K562 (cell line): ENCODE results near the gene SDR42E2. TPM values are rescaled to one million over a fixed set of nuclear protein-coding genes. Genes with fewer than 3 reads are reported as not detected.
A peak's percentile ranks its signal among the peaks of the same experiment; 100 is the strongest.

Source experiments
- BRF1 ChIP-seq: IDR thresholded peaks from 3 replicates; pipeline ENCODE4 v1.6.1; 2011; ENCODE audit warnings: borderline replicate concordance, mild to moderate bottlenecking; ENCODE audit not compliant: insufficient read length; ENCODE audit errors: extremely low read depth
- ERF ChIP-seq: fragments of 450-650 bp; formaldehyde crosslinking; IDR thresholded peaks from 2 replicates; pipeline ENCODE4 v1.4.0; 2020; ENCODE audit warnings: mild to moderate bottlenecking, mixed read lengths
- KDM1A ChIP-seq, 2 experiments: fragments of 450-650 bp; IDR thresholded peaks; 2 replicates each; pipeline ENCODE4 v1.6.1; 2016; ENCODE audit warnings: mild to moderate bottlenecking in 2 of 2
- MTF1 ChIP-seq: fragments of 250-450 bp; sonication (Bioruptor Pico); IDR thresholded peaks from 2 replicates; pipeline ENCODE4 v1.9.0; 2021; ENCODE audit warnings: moderate library complexity, mild to moderate bottlenecking, inconsistent platforms, borderline replicate concordance
- NBN ChIP-seq: fragments of 450-650 bp; IDR thresholded peaks from 2 replicates; pipeline ENCODE4 v1.6.1; 2016; ENCODE audit warnings: low read depth, mild to moderate bottlenecking
- RBM25 ChIP-seq: fragments of 200-400 bp; formaldehyde crosslinking; IDR thresholded peaks from 2 replicates; pipeline ENCODE4 v1.6.1; 2018; ENCODE audit warnings: low read length, low read depth, moderate library complexity; ENCODE audit not compliant: severe bottlenecking
- SETDB1 ChIP-seq: IDR thresholded peaks from one replicate; pipeline ENCODE4 v1.6.1; 2012; ENCODE audit warnings: low read length, control low read depth, inconsistent platforms
- SMARCC2 ChIP-seq: fragments of 450-650 bp; IDR thresholded peaks from 2 replicates; pipeline ENCODE4 v1.6.1; 2017; ENCODE audit warnings: antibody characterized with exemption, moderate library complexity, mild to moderate bottlenecking, low read depth
- TEAD2 ChIP-seq: fragments of 450-650 bp; IDR thresholded peaks from 2 replicates; pipeline ENCODE4 v1.6.1; 2016; ENCODE audit warnings: missing genetic modification characterization, control low read depth, missing compliant biosample characterization
- ZBTB8A ChIP-seq: fragments of 450-650 bp; IDR thresholded peaks from 2 replicates; pipeline ENCODE4 v1.6.1; 2018; ENCODE audit warnings: mild to moderate bottlenecking, moderate library complexity; ENCODE audit not compliant: partially characterized antibody
- ZNF445 ChIP-seq: fragments of 250-450 bp; sonication (Bioruptor Pico); IDR thresholded peaks from 2 replicates; pipeline ENCODE4 v1.4.0; 2020; ENCODE audit warnings: low read depth, mild to moderate bottlenecking, moderate library complexity
- ZNF551 ChIP-seq: fragments of 250-450 bp; sonication (Bioruptor Pico); IDR thresholded peaks from 2 replicates; pipeline ENCODE4 v1.5.0; 2021; ENCODE audit warnings: mild to moderate bottlenecking, moderate library complexity
- ZNF668 ChIP-seq: fragments of 250-450 bp; sonication (Bioruptor Pico); IDR thresholded peaks from 2 replicates; pipeline ENCODE4 v1.8.0; 2022; ENCODE audit warnings: mild to moderate bottlenecking, inconsistent platforms
- polyA plus RNA-seq, 8 experiments: library from polyadenylated mRNA; depleted of rRNA in 4 of 8; stranded (reverse) in 5 of 8; unstranded in 3 of 8; fragments of >200 nt; fragmentation: Nextera tagmentation in 2 of 8; fragmentation: Illumina TruSeq in 1 of 8; extraction: Ambion mirVana in 2 of 8; extraction: Trizol in 1 of 8; gene quantifications; 2 replicates each; pipeline versions ENCODE4 v1.2.1 to v1.2.3, GENCODE V29; 2011 to 2014; ENCODE audit warnings: inconsistent platforms in 1 of 8, missing spikeins in 1 of 8
- total RNA-seq, 7 experiments: library from RNA; depleted of rRNA in 6 of 7; stranded (reverse); fragments of >200 nt in 6 of 7; fragmentation: Illumina TruSeq in 2 of 7; extraction: Trizol in 2 of 7; gene quantifications; 2 replicates each; pipeline versions ENCODE4 v1.2.1 to v1.2.3, GENCODE V29; 2011 to 2021; ENCODE audit warnings: low replicate concordance in 1 of 7
- TF ChIP-seq, protein P1 (sequence below), 2 experiments: IDR thresholded peaks; 2 replicates each; pipeline ENCODE4 v1.6.1; 2011; ENCODE audit warnings: borderline replicate concordance in 1 of 2, control low read depth in 1 of 2, low read depth in 1 of 2, low read length in 1 of 2, mild to moderate bottlenecking in 1 of 2, mixed read lengths in 1 of 2, moderate library complexity in 1 of 2; ENCODE audit not compliant: insufficient read depth in 1 of 2, insufficient read length in 1 of 2, poor library complexity in 1 of 2, severe bottlenecking in 1 of 2; ENCODE audit errors: extremely low read depth in 1 of 2
- TF ChIP-seq, protein P2 (sequence below): sonication (generic); formaldehyde crosslinking; IDR thresholded peaks from 2 replicates; pipeline ENCODE4 v1.8.1; 2023; ENCODE audit warnings: mild to moderate bottlenecking, missing genetic modification reagents

SDR42E2 gene
- total and polyA plus RNA-seq, 9 of the 15 experiments (the other 6 are each of a cell fraction or from before 2014, with no cell fraction given), result 0.03 to 0.07 (median 0.04) TPM; not detected in 4

DNA sequence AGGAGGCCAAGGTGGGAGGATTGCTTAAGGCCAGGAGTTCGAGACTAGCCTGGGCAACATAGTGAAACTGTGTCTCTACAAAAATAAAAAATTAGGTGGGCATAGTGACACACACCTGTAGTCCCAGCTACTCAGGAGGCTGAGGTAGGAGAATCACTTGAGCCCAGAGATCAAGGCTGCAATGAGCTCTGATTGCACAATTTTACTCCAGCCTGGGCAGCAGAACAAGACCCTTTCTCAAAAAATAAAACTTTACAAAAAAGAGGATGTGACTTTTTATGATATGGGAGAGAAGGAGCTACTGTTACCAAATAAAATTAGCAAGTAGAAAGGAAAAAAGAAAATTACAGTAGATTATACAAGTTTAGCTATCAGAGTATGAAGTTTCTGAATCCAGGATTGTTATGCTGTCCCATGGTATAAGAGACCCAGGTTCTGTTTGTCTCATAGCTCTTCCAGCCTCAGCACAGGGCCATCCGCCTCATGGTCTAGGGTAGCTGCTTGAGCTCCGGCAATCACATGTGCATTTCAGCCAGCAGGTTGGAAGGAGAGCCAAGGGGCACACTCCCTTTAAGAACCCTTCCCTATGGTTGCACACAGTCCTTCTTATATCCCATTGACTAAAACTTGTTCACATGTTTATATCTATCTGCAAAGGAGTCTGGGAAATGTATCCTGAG is 57.2 kb downstream of the SDR42E2 start (continued):
- TF ChIP-seq SETDB1, result no peak
- TF ChIP-seq ZBTB8A, result no peak
- 0 out of 4 replicates have a peak, but pooled peaks of 1 of the 2 experiments have one; percentile 13 for TF ChIP-seq KDM1A (IDR thresholded peaks at IDR 0.05)
- no peak for TF ChIP-seq ZNF445 (CRISPR knock-in tag)
- TF ChIP-seq BRF1, result no peak
- TF ChIP-seq, protein P1, sequence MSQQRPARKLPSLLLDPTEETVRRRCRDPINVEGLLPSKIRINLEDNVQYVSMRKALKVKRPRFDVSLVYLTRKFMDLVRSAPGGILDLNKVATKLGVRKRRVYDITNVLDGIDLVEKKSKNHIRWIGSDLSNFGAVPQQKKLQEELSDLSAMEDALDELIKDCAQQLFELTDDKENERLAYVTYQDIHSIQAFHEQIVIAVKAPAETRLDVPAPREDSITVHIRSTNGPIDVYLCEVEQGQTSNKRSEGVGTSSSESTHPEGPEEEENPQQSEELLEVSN (IDR thresholded peaks at IDR 0.05; ENCODE audit: borderline replicate concordance in 1 of 2, extremely low read depth in 1 of 2, insufficient read depth in 1 of 2, insufficient read length in 1 of 2, low read depth in 1 of 2, low read length in 1 of 2, poor library complexity in 1 of 2, severe bottlenecking in 1 of 2), result no peak
- TF ChIP-seq TEAD2 (tag), result no peak
- no peak for TF ChIP-seq NBN
- TF ChIP-seq ERF (CRISPR knock-in tag), result no peak
- no peak for TF ChIP-seq ZNF668 (CRISPR knock-in tag)
- TF ChIP-seq, protein P2, sequence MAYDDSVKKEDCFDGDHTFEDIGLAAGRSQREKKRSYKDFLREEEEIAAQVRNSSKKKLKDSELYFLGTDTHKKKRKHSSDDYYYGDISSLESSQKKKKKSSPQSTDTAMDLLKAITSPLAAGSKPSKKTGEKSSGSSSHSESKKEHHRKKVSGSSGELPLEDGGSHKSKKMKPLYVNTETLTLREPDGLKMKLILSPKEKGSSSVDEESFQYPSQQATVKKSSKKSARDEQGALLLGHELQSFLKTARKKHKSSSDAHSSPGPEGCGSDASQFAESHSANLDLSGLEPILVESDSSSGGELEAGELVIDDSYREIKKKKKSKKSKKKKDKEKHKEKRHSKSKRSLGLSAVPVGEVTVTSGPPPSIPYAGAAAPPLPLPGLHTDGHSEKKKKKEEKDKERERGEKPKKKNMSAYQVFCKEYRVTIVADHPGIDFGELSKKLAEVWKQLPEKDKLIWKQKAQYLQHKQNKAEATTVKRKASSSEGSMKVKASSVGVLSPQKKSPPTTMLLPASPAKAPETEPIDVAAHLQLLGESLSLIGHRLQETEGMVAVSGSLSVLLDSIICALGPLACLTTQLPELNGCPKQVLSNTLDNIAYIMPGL (CRISPR knock-in tag), result no peak
- TF ChIP-seq SMARCC2, result no peak
- TF ChIP-seq ZNF551 (CRISPR knock-in tag), result no peak
- TF ChIP-seq RBM25, result peak; percentile 99
- TF ChIP-seq MTF1, result no peak
